ENCODE data around the gene GINM1.

The GINM1 gene

DNA sequence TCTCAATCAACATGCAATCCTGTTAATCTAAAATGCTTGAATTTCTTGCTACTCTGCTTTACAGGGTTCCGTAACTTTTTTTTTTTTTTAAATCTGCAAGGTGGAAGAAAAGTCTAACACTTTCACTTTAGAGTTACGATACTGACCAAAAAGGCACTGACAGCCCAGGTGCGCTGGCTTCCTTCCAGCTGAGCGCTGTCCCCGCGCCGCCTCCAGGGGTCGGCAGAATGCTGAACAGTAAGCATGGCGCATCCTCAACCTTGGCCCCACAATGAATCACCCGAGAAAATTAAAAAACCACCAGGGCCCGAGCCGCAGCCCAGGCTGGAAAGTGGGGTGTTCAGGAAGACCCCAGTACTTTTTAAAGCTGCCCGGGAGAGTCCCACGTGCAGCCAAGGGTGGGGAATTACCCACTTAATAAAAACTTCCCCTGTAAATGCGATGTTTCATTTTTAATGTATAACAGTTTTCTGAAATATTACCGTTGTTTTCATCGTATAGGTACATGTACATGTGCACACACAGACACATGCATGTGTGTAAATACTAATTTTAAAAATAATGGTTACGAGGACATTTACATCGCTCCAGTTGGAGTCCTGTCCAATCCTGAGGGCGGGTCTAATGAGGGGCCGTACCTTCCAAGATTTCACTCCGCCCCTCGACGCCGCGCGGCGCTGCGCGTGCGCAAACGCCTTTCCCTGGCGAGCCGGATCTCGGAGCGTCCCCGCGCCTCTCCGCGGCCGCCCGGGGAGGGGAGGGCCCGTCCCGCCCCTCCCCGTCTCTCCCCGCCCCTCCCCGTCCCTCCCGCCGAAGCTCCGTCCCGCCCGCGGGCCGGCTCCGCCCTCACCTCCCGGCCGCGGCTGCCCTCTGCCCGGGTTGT lies at the start of gene GINM1:
GINM1 (plus strand) TSS at position 849 of the 883 bp plus-strand sequence. CDS start 40 bp downstream, outside the sequence.
- Histone ChIP-seq H3K4me2 (ENCODE audit: low read depth, low read length, poor library complexity, severe bottlenecking) (peak within 1 kb of the TSS; percentile 98), H3K27ac (ENCODE audit: low read depth, low read length) (peak within 1 kb of the TSS; percentile 88), H3K27me3 (ENCODE audit: low read length) (no peaks in the 10 kb centered on the region), H3F3A (ENCODE audit: insufficient read depth) (peaks cover 17% of the 10 kb centered on the region), H3K9ac (ENCODE audit: low read length) (peak within 1 kb of the TSS; percentile 90), H2AFZ (ENCODE audit: low read depth, low read length, severe bottlenecking) (peak within 1 kb of the TSS; percentile 98), H3K9me2 (replicated peaks; ENCODE audit: insufficient read depth, low read length) (no peaks in the 10 kb centered on the region), H4K20me1 (ENCODE audit: low read depth, low read length) (no peaks in the 10 kb centered on the region), H3K4me3 (ENCODE audit: insufficient read depth, low read length, poor library complexity, severe bottlenecking) (peak within 1 kb of the TSS; percentile 99), H3K79me2 (ENCODE audit: insufficient read depth, low read length) (peaks cover 29% of the 10 kb centered on the region), H3K9me3 (ENCODE audit: insufficient read depth, low read length) (no peaks in the 10 kb centered on the region), H3K36me3 (ENCODE audit: low read length) (no peaks in the 10 kb centered on the region)
- TF ChIP-seq CTCF (IDR thresholded peaks at IDR 0.05; ENCODE audit: insufficient read depth, low read length, poor library complexity, severe bottlenecking), result peak; percentile 92
- TF ChIP-seq EZH2phosphoT487 (conservative IDR thresholded peaks at IDR 0.05; ENCODE audit: low read length), result no peak

GRCh38 chr6:149529650-149530049 lies 36.5 kb upstream of the GINM1 start:
- Histone ChIP-seq H2AFZ (ENCODE audit: low read depth, low read length, severe bottlenecking) (no peak overlapping the region), H4K20me1 (ENCODE audit: low read depth, low read length) (no peaks in the 10 kb centered on the region), H3K36me3 (ENCODE audit: low read length) (peaks cover 34% of the 10 kb centered on the region), H3K9ac (ENCODE audit: low read length) (no peak overlapping the region), H3K4me3 (ENCODE audit: insufficient read depth, low read length, poor library complexity, severe bottlenecking) (no peak overlapping the region), H3F3A (ENCODE audit: insufficient read depth) (0 out of 2 replicates have a peak, but pooled peaks cover 8% of the 10 kb centered on the region), H3K27me3 (ENCODE audit: low read length) (no peaks in the 10 kb centered on the region), H3K4me2 (ENCODE audit: low read depth, low read length, poor library complexity, severe bottlenecking) (no peak overlapping the region), H3K9me3 (ENCODE audit: insufficient read depth, low read length) (no peaks in the 10 kb centered on the region), H3K9me2 (replicated peaks; ENCODE audit: insufficient read depth, low read length) (no peaks in the 10 kb centered on the region), H3K27ac (ENCODE audit: low read depth, low read length) (no peak overlapping the region), H3K79me2 (ENCODE audit: insufficient read depth, low read length) (no peaks in the 10 kb centered on the region)
- TF ChIP-seq EZH2phosphoT487 (conservative IDR thresholded peaks at IDR 0.05; ENCODE audit: low read length) (no peak), CTCF (IDR thresholded peaks at IDR 0.05; ENCODE audit: insufficient read depth, low read length, poor library complexity, severe bottlenecking) (no peak)

DNA sequence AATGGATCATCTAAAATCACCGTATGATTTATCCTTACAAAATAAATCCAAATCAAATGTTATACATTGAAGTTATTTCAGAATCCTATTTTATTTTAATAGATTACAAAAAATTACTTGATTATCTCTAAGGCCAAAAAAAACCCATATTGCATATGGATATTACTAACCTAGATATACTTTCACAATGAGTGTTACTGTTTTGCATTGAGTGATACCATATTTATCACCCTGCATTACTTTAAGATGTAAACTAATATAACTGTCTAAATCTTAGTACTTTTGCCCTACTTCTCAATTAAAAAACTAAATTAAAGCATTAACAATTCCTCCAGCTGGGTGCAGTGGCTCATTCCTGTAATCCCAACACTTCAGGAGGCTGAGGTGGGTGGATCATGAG lies 31.4 kb upstream of the GINM1 start:
- no peak overlapping the region for H2AFZ ChIP-seq (ENCODE audit: low read depth, low read length, severe bottlenecking)
- no peak overlapping the region for H3K27ac ChIP-seq (ENCODE audit: low read depth, low read length)
- H3F3A ChIP-seq (ENCODE audit: insufficient read depth), result no peaks in the 10 kb centered on the region
- H3K9me2 ChIP-seq (replicated peaks; ENCODE audit: insufficient read depth, low read length), result no peaks in the 10 kb centered on the region
- no peak for TF ChIP-seq CTCF (IDR thresholded peaks at IDR 0.05; ENCODE audit: insufficient read depth, low read length, poor library complexity, severe bottlenecking)
- no peak for TF ChIP-seq EZH2phosphoT487 (conservative IDR thresholded peaks at IDR 0.05; ENCODE audit: low read length)
- no peak overlapping the region for H3K4me3 ChIP-seq (ENCODE audit: insufficient read depth, low read length, poor library complexity, severe bottlenecking)
- H3K27me3 ChIP-seq (ENCODE audit: low read length), result no peaks in the 10 kb centered on the region
- no peak overlapping the region for H3K9ac ChIP-seq (ENCODE audit: low read length)
- H3K4me2 ChIP-seq (ENCODE audit: low read depth, low read length, poor library complexity, severe bottlenecking), result no peak overlapping the region
- H3K36me3 ChIP-seq (ENCODE audit: low read length), result peaks cover 29% of the 10 kb centered on the region; the same call in 1 of the 2 replicates
- H3K79me2 ChIP-seq (ENCODE audit: insufficient read depth, low read length), result no peaks in the 10 kb centered on the region
- no peaks in the 10 kb centered on the region for H4K20me1 ChIP-seq (ENCODE audit: low read depth, low read length)
- no peaks in the 10 kb centered on the region for H3K9me3 ChIP-seq (ENCODE audit: insufficient read depth, low read length)

Measured in SU-DHL-6 (cell line).